Thoracic aorta (tissue), 2 donors: ENCODE measurements around the gene DTYMK. TPM values are rescaled to one million over a fixed set of nuclear protein-coding genes. Genes with fewer than 3 reads are reported as not detected.

Source experiments
- ATAC-seq: fragments of 150-250 bp; one replicate; pipeline ENCODE4 v1.8.0; 2017; ENCODE audit warnings: low read depth; ENCODE audit not compliant: insufficient number of reproducible peaks, low FRiP score
- DNase-seq: peaks from one replicate; pipeline ENCODE4 v3.0.0-alpha.2; 2020; ENCODE audit warnings: low spot score
- H3K27ac ChIP-seq, 2 donors: fragments of 200-600 bp; sonication (generic); 1 replicate in 1 of 2; 2 replicates in 1 of 2; pipeline ENCODE4 v1.5.1; 2016; ENCODE audit warnings: mild to moderate bottlenecking in 2 of 2, moderate library complexity in 2 of 2
- H3K27me3 ChIP-seq: fragments of 200-600 bp; sonication (generic); replicated peaks from 2 replicates; pipeline ENCODE4 v1.6.0; 2016; ENCODE audit warnings: mild to moderate bottlenecking; ENCODE audit not compliant: insufficient read depth
- H3K36me3 ChIP-seq: fragments of 200-600 bp; sonication (generic); one replicate; pipeline ENCODE4 v1.5.1; 2016
- H3K4me1 ChIP-seq, 2 donors: fragments of 200-600 bp; sonication (generic); 1 replicate in 1 of 2; 2 replicates in 1 of 2; pipeline versions ENCODE4 v1.5.1 to v1.6.0; 2016; ENCODE audit warnings: low read depth in 2 of 2, mild to moderate bottlenecking in 1 of 2; ENCODE audit not compliant: control insufficient read depth in 1 of 2
- H3K4me3 ChIP-seq: fragments of 200-600 bp; sonication (generic); 2 replicates; pipeline ENCODE4 v1.5.1; 2016; ENCODE audit warnings: mild to moderate bottlenecking
- H3K9me3 ChIP-seq: fragments of 200-600 bp; sonication (generic); 2 replicates; pipeline ENCODE4 v1.5.1; 2016
- total RNA-seq, 2 donors: library from RNA; depleted of rRNA; stranded (reverse); fragments of >200 nt; gene quantifications; one replicate each; pipeline versions ENCODE4 v1.1.0 to v1.2.3, GENCODE V29; 2016
- TF ChIP-seq, protein P1 (sequence below): fragments of 200-600 bp; sonication (generic); IDR thresholded peaks from one replicate; pipeline ENCODE4 v1.5.1; 2019; ENCODE audit warnings: antibody characterized with exemption

Gene DTYMK
- total RNA-seq, 2 donors from 2014 or later = 6.2 to 6.4 TPM

DNA sequence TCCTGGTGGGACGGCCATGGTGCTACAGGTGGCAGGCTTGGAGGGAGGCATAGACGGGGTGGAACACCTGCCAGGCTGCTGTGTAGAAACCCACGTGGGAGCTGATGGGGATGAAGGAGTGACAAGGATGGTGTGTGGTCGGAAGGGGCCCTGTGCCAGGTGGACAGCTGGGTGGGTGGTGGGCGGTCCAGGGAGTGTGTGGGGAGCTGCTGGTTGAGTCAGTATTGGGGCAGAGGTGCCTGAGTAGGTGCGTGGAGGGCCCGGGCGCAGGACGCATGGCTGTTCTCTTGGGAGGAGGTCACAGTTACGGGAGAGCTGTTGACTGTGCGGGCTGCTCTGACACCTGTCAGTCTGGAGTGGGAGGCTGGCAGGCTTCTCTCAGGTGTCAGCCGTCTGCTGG lies 35.2 kb upstream of the DTYMK start:
- Histone ChIP-seq H3K27me3 (no peaks in the 10 kb centered on the region), H3K4me3 (no peak overlapping the region), H3K4me1 (no peaks in the 10 kb centered on the region), H3K27ac (no peak overlapping the region), H3K9me3 (no peaks in the 10 kb centered on the region), H3K36me3 (peaks cover 39% of the 10 kb centered on the region)
- TF ChIP-seq, protein P1, sequence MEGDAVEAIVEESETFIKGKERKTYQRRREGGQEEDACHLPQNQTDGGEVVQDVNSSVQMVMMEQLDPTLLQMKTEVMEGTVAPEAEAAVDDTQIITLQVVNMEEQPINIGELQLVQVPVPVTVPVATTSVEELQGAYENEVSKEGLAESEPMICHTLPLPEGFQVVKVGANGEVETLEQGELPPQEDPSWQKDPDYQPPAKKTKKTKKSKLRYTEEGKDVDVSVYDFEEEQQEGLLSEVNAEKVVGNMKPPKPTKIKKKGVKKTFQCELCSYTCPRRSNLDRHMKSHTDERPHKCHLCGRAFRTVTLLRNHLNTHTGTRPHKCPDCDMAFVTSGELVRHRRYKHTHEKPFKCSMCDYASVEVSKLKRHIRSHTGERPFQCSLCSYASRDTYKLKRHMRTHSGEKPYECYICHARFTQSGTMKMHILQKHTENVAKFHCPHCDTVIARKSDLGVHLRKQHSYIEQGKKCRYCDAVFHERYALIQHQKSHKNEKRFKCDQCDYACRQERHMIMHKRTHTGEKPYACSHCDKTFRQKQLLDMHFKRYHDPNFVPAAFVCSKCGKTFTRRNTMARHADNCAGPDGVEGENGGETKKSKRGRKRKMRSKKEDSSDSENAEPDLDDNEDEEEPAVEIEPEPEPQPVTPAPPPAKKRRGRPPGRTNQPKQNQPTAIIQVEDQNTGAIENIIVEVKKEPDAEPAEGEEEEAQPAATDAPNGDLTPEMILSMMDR = no peak
- ATAC-seq = no peak
- DNase-seq = no peak

DNA sequence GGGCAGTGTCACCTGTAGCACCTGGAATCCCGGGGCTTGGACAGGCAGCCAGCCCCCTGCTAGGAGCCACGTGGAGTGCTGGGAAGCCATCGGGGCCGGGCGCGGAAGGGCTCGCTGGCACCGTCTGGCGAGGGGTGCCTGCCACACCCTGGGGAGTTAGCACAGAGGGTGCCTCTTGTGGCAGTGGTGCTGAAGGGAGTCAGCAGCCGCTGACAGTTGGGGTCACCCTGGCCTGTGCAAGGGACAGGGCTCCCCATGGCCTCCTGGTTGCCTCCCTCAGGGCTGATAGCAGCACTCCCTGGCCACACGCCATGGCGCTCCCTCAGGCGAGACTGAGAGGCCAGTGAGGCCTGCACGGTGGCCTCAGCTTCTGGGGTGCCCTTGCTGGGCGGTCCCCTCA lies 33.9 kb upstream of the DTYMK start:
- TF ChIP-seq, protein P1 = no peak
- Histone ChIP-seq H3K4me1 (no peaks in the 10 kb centered on the region), H3K9me3 (no peaks in the 10 kb centered on the region), H3K27ac (no peak overlapping the region), H3K4me3 (no peak overlapping the region), H3K36me3 (peaks cover 44% of the 10 kb centered on the region), H3K27me3 (no peaks in the 10 kb centered on the region)
- DNase-seq = no peak
- ATAC-seq = no peak

DNA sequence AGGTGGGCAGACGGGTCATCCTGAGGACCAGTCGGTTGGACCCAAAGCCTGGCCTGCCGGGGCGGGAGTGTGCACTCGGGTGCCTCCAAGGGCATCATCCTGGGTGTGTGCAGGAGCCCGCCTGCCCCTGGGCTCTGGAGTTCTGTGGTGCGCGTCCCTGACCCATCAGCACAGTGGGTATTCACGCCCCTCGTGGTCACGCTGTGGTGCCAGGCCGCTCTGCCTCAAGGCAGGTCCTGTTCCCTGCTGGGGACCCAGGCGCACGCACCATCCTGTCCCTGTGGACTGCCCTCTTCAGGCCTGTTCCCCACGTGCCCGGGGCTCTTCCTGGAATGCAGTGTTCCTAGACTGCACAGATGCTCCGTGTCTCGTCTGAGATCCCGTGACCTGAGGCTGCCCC lies 33.5 kb upstream of the DTYMK start:
- Histone ChIP-seq H3K4me3 (no peak overlapping the region), H3K9me3 (no peaks in the 10 kb centered on the region), H3K27ac (no peak overlapping the region), H3K4me1 (no peaks in the 10 kb centered on the region), H3K27me3 (no peaks in the 10 kb centered on the region), H3K36me3 (peaks cover 44% of the 10 kb centered on the region)
- ATAC-seq = no peak
- DNase-seq = no peak
- TF ChIP-seq, protein P1 = no peak

DNA sequence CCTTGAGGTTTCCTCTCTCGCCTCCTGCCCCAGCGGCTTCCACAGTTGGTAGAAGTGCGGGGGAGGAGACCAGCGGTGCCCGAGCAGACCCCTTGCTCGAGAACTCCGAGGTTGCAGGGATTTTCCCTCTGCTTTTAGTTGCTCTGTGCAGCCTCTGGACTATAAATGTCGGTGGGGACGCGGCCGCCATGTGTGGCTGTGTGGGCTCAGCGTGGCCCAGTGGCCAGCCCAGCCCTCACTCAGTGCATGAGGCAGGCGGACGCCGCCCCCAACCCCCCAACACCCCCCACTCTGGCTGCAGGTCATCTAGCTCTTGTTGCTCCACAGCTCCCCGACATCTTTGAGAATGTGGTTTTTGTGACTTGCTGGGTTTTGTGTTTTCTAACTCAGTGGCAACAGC lies 32.5 kb upstream of the DTYMK start:
- H3K4me3 ChIP-seq = no peak overlapping the region
- H3K27ac ChIP-seq = no peak overlapping the region
- no peaks in the 10 kb centered on the region for H3K27me3 ChIP-seq
- TF ChIP-seq, protein P1 = no peak
- peaks cover 51% of the 10 kb centered on the region for H3K36me3 ChIP-seq
- H3K4me1 ChIP-seq = no peaks in the 10 kb centered on the region
- DNase-seq (no peak), ATAC-seq (no peak)
- H3K9me3 ChIP-seq = no peaks in the 10 kb centered on the region

DNA sequence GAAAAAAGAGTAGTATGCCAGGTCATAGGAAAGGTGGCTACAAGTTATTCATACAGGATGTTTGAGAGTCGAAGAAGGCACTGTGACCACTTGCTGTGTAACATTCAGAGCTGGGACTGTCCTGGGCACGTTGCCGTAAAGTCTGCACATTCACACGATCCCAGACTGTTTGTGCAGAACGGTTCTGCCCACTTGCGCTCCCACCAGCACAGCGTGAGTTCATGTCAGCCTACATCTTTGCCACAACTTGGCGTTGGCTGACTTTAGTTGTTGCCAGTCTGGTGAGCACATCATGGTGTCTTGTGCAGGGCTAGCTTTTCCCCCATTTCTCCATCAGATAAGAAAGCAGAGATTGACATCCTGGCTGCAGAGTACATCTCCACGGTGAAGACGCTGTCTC lies 22.3 kb upstream of the DTYMK start:
- H3K27ac ChIP-seq = no peak overlapping the region
- no peaks in the 10 kb centered on the region for H3K27me3 ChIP-seq
- H3K4me1 ChIP-seq = no peaks in the 10 kb centered on the region
- peaks cover 63% of the 10 kb centered on the region for H3K36me3 ChIP-seq
- DNase-seq (no peak), ATAC-seq (no peak)
- H3K4me3 ChIP-seq = no peak overlapping the region
- no peaks in the 10 kb centered on the region for H3K9me3 ChIP-seq
- TF ChIP-seq, protein P1 = no peak
